NCI-H1694 (cell line): ENCODE data around the gene ATP6V1G2.
"Not testable (repeated sequence)": the region's sequence is repeated elsewhere in the genome, so short reads cannot be mapped to it uniquely, and the experiment has no call there.

Source experiments
- DNase-seq: peaks from one replicate; lab custom pipeline; 2025; lab: John Stamatoyannopoulos, UW

ATP6V1G2 gene

GRCh38 chr6:31529329-31530150 lies 16.9 kb downstream of the ATP6V1G2 start:
- no peak for DNase-seq

DNA sequence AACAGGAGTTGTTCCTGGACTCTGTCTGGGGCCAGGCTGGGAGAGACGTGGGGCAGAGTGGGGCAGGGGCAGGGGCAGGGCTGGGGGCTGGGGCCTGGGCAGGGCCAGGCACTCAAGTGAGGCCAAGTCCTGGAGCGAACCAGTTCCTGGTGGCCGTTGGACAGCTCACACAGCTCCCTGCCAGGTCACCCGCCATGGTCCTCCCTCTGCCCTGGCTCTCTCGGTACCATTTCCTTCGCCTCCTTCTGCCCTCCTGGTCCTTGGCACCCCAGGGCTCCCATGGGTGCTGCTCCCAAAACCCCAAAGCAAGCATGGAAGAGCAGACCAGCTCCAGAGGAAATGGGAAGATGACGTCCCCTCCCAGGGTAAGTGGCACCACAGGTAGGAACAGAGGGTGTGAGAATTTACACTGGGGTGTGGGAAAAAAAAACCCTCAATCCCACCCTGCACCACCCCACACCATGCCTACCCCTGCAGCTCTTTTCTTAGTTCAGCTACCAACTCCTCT lies 17.5 kb downstream of the ATP6V1G2 start, which contains the start of gene MCCD1:
TSS of gene MCCD1 (plus strand) at position 142 of the 508 bp plus-strand sequence. CDS start at position 195, 53 bp downstream.
- DNase-seq: no peak

- no peak for DNase-seq
Measured at GRCh38 chr6:31528307-31528777, 18.1 kb downstream of the ATP6V1G2 start.

GRCh38 chr6:31525932-31526591 lies 20.3 kb downstream of the ATP6V1G2 start:
- DNase-seq: no peak

DNA sequence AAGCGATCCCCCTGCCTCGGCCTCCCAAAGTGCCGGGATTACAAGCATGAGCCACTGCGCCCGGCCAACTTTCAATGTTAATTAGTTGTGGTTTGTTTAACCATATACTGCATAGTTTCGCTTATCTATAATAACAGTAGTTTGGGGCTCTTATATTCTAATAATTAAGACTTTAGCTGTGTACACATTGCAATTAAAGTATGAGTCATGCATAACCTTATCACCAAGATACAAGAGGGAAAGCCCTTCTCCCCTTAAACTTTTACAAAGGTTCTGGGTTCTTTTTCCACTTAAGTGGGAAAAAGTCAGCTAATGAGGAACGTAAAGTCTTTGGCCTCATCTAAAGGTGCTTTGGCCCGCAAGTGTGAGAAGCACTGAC lies 20.9 kb downstream of the ATP6V1G2 start:
- no peak for DNase-seq

GRCh38 chr6:31521835-31522234 lies 24.6 kb downstream of the ATP6V1G2 start:
- no peak for DNase-seq

- no peak for DNase-seq
Measured at GRCh38 chr6:31513456-31514165, 32.8 kb downstream of the ATP6V1G2 start.

- no peak for DNase-seq
Measured at GRCh38 chr6:31510007-31510406, 36.4 kb downstream of the ATP6V1G2 start.

- not testable (repeated sequence) for DNase-seq
Measured at GRCh38 chr6:31509036-31509435, 37.4 kb downstream of the ATP6V1G2 start.

DNA sequence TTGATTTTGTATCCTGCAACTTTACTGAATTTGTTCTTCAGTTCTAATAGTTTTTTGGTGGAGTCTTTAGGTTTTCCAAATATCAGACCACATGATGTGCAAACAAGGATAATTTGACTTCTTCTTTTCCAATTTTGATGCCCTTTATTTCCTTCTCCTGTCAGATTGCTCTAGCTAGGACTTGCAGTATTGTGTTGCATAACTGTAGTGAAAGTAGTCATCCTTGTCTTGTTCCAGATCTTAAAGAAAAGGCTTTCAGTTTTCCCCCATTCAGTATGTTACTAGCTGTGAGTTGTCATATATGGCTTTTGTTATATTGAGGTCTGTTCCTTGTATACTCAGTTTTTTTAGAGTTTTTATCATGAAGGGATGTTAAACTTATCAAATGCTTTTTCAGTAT lies 43.8 kb downstream of the ATP6V1G2 start:
- no peak for DNase-seq

GRCh38 chr6:31499648-31500047 lies 46.8 kb downstream of the ATP6V1G2 start:
- DNase-seq: not testable (repeated sequence)

- DNase-seq: no peak
Measured at GRCh38 chr6:31498748-31499147, 47.7 kb downstream of the ATP6V1G2 start.

DNA sequence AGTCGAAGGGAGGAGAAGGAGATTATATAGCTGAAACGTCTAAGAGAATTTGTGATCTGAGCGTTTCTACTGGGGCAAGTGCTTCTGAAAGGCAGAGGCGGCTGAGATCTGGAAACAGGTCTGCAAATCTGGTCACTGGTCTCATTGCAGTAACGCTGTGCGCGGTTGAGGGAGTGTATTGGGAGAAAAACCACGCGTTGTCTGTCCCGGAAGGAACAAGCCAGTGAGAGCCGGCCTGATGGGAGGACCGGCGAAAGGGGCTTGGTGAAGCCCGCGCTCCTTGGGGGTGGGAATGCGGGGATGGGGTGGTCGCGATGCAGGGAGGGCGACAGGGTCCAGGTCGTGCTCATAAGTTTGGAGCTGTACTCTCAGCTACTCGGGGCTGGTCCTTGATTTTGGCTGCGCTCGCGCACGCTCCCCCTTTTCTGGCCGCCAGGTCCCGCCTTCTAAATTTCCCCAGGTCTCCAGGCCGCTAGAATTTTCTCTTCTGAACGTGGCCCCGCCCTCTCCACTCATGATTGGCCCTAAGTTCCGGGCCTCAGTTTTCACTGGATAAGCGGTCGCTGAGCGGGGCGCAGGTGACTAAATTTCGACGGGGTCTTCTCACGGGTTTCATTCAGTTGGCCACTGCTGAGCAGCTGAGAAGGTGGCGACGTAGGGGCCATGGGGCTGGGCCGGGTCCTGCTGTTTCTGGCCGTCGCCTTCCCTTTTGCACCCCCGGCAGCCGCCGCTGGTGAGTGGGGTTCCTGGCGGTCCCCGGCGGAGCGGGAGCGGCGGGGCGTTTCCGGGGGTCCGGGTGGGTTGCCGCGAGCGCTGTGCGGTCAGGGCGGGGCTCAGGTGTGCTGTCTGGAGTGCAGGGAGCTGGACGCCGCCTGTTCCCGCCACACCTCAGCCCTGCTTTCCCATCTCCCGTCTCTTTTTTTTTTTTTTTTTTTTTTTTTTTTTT lies 48.6 kb downstream of the ATP6V1G2 start, which contains the start of gene MICB:
TSS of gene MICB (plus strand) at position 615 of the 946 bp plus-strand sequence. CDS start at position 664, 49 bp downstream.
- no peak for DNase-seq

- not testable (repeated sequence) for DNase-seq
Measured at GRCh38 chr6:31496826-31497225, 49.6 kb downstream of the ATP6V1G2 start.

GRCh38 chr6:31495580-31495979 lies 50.8 kb downstream of the ATP6V1G2 start:
- DNase-seq: no peak
